HepG2 (cell line): Measurements from ENCODE around the gene SNF8. TPM values are rescaled to one million over a fixed set of nuclear protein-coding genes. Genes with fewer than 3 reads are reported as not detected.

Source experiments
- AFF4 ChIP-seq: sonication (generic); formaldehyde crosslinking; IDR thresholded peaks from 2 replicates; pipeline ENCODE4 v1.4.0; 2020; ENCODE audit warnings: missing genetic modification reagents
- ARID5B ChIP-seq: IDR thresholded peaks from 2 replicates; pipeline ENCODE4 v1.4.0; 2020; ENCODE audit warnings: mild to moderate bottlenecking, missing genetic modification reagents
- CBX5 ChIP-seq: sonication (generic); formaldehyde crosslinking; IDR thresholded peaks from 2 replicates; pipeline ENCODE4 v1.4.0; 2020; ENCODE audit warnings: missing genetic modification reagents, borderline replicate concordance
- EED ChIP-seq: sonication (generic); formaldehyde crosslinking; IDR thresholded peaks from 2 replicates; pipeline ENCODE4 v1.5.0; 2020; ENCODE audit warnings: mild to moderate bottlenecking, missing genetic modification reagents
- ETV5 ChIP-seq: IDR thresholded peaks from 2 replicates; pipeline ENCODE4 v1.6.1; 2018; ENCODE audit warnings: missing biosample characterization, missing genetic modification reagents, inconsistent platforms, borderline replicate concordance
- GMEB1 ChIP-seq: sonication (generic); formaldehyde crosslinking; IDR thresholded peaks from 2 replicates; pipeline ENCODE4 v1.5.1; 2020; ENCODE audit warnings: missing genetic modification reagents, mild to moderate bottlenecking, borderline replicate concordance
- GZF1 ChIP-seq: sonication (generic); formaldehyde crosslinking; IDR thresholded peaks from 2 replicates; pipeline ENCODE4 v1.5.1; 2020; ENCODE audit warnings: mild to moderate bottlenecking, missing genetic modification reagents
- HMG20A ChIP-seq: IDR thresholded peaks from 2 replicates; pipeline ENCODE4 v1.6.1; 2016; ENCODE audit warnings: borderline replicate concordance
- KAT7 ChIP-seq: IDR thresholded peaks from 2 replicates; pipeline ENCODE4 v1.6.1; 2018; ENCODE audit warnings: borderline replicate concordance, missing compliant biosample characterization
- MIXL1 ChIP-seq: IDR thresholded peaks from 2 replicates; pipeline ENCODE4 v1.6.1; 2016
- NR2F6 ChIP-seq, 2 experiments: IDR thresholded peaks; 2 replicates each; pipeline ENCODE4 v1.6.1; 2016; ENCODE audit warnings: antibody characterized with exemption in 1 of 2, mild to moderate bottlenecking in 1 of 2
- RCOR2 ChIP-seq: IDR thresholded peaks from 2 replicates; pipeline ENCODE4 v1.6.1; 2016; ENCODE audit warnings: missing biosample characterization, missing genetic modification reagents
- SUZ12 ChIP-seq: fragments of 150-350 bp; IDR thresholded peaks from 2 replicates; pipeline ENCODE4 v1.6.1; 2014; ENCODE audit warnings: low read depth, low read length
- ZNF205 ChIP-seq: IDR thresholded peaks from 2 replicates; pipeline ENCODE4 v1.6.1; 2018; ENCODE audit warnings: missing biosample characterization, missing genetic modification reagents
- ZNF33B ChIP-seq: sonication (generic); formaldehyde crosslinking; IDR thresholded peaks from 2 replicates; pipeline ENCODE4 v1.5.1; 2020; ENCODE audit warnings: mild to moderate bottlenecking, missing genetic modification reagents
- ZNF629 ChIP-seq: sonication (generic); formaldehyde crosslinking; conservative IDR thresholded peaks from 2 replicates; pipeline ENCODE4 v1.5.0; 2020; ENCODE audit warnings: missing genetic modification reagents
- ZNF772 ChIP-seq: sonication (generic); formaldehyde crosslinking; IDR thresholded peaks from 2 replicates; pipeline ENCODE4 v1.5.0; 2020; ENCODE audit warnings: mild to moderate bottlenecking, missing genetic modification reagents
- ZNF788 ChIP-seq: sonication (generic); formaldehyde crosslinking; IDR thresholded peaks from 2 replicates; pipeline ENCODE4 v1.5.0; 2020; ENCODE audit warnings: mild to moderate bottlenecking, missing genetic modification reagents, borderline replicate concordance
- polyA plus RNA-seq, 8 experiments: library from polyadenylated mRNA; depleted of rRNA in 3 of 8; stranded (reverse) in 7 of 8; unstranded in 1 of 8; fragments of >200 nt; fragmentation: Illumina TruSeq in 4 of 8; extraction: Trizol in 4 of 8; gene quantifications; 2 replicates each; pipeline versions ENCODE4 v1.2.1 to v1.2.3, GENCODE V29; 2011 to 2016; ENCODE audit warnings: low read depth in 4 of 8, missing spikeins in 1 of 8, mixed read lengths in 1 of 8; ENCODE audit not compliant: insufficient read depth in 1 of 8
- total RNA-seq, 5 experiments: library from RNA; depleted of rRNA; stranded (reverse); fragments of >200 nt; fragmentation: Illumina TruSeq; extraction: Trizol; gene quantifications; 2 replicates each; pipeline ENCODE4 v1.2.3, GENCODE V29; 2016; ENCODE audit warnings: low read depth in 1 of 5
- TF ChIP-seq, protein P1 (sequence below): sonication (generic); formaldehyde crosslinking; IDR thresholded peaks from 2 replicates; pipeline ENCODE4 v1.4.0; 2020; ENCODE audit warnings: missing genetic modification reagents
- TF ChIP-seq, protein P2 (sequence below): IDR thresholded peaks from 2 replicates; pipeline ENCODE4 v1.6.1; 2016; ENCODE audit warnings: low read depth, borderline replicate concordance

The SNF8 gene
- total and polyA plus RNA-seq, 2 of the 13 experiments (the other 11 are each of a cell fraction or from before 2014, with no cell fraction given) = 114 to 153 TPM

DNA sequence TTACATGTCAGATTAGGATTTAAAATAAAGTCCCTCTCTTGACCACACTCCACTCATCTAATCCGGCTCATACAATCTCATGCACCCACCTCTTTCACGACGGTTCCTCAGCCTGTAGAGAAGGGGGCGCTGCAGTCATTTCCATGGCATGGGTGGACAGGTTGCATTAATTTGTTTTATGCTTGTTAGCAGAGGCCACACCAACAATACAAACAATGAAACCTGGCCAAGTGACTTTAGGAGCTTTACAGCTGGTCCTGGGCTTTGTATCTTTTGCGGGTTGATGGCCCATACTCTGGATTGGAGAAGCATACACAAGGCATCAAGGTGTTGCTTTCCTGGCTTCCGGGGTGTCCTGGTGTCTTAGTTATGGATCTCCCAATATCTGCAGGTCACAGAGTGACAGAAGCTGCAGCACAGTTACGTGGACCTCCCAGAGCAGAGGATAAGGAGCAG, 9.7 kb upstream of the SNF8 start (continued):
- TF ChIP-seq NR2F6 (IDR thresholded peaks at IDR 0.05) = 0 out of 2 replicates have a peak, but pooled peaks have one; percentile 39
- TF ChIP-seq NR2F6 (CRISPR knock-in tag; IDR thresholded peaks at IDR 0.05) = 0 out of 2 replicates have a peak, but pooled peaks have one; percentile 21
- TF ChIP-seq, protein P1, sequence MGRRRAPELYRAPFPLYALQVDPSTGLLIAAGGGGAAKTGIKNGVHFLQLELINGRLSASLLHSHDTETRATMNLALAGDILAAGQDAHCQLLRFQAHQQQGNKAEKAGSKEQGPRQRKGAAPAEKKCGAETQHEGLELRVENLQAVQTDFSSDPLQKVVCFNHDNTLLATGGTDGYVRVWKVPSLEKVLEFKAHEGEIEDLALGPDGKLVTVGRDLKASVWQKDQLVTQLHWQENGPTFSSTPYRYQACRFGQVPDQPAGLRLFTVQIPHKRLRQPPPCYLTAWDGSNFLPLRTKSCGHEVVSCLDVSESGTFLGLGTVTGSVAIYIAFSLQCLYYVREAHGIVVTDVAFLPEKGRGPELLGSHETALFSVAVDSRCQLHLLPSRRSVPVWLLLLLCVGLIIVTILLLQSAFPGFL (CRISPR knock-in tag) = no peak
- peak; percentile 96 for TF ChIP-seq MIXL1
- peak; percentile 57; the same call in 1 of the 2 replicates for TF ChIP-seq ARID5B
- TF ChIP-seq EED (CRISPR knock-in tag) = no peak
- TF ChIP-seq GMEB1 (CRISPR knock-in tag) = peak; percentile 40; the same call in 1 of the 2 replicates
- peak; percentile 62; the same call in 1 of the 2 replicates for TF ChIP-seq ZNF205
- TF ChIP-seq ZNF772 (CRISPR knock-in tag) = peak; percentile 56; the same call in 1 of the 2 replicates
- no peak for TF ChIP-seq SUZ12
- TF ChIP-seq ZNF629 (CRISPR knock-in tag) = peak; percentile 68
- 0 out of 2 replicates have a peak, but pooled peaks have one; percentile 28 for TF ChIP-seq RCOR2
- no peak for TF ChIP-seq HMG20A (CRISPR knock-in tag)
- peak; percentile 80; the same call in 1 of the 2 replicates for TF ChIP-seq ZNF33B (CRISPR knock-in tag)
- TF ChIP-seq, protein P2, sequence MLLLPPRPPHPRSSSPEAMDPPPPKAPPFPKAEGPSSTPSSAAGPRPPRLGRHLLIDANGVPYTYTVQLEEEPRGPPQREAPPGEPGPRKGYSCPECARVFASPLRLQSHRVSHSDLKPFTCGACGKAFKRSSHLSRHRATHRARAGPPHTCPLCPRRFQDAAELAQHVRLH (CRISPR knock-in tag) = peak; percentile 70; the same call in 1 of the 2 replicates
- TF ChIP-seq ZNF788 (CRISPR knock-in tag) = 0 out of 2 replicates have a peak, but pooled peaks have one; percentile 2
- TF ChIP-seq KAT7 (CRISPR knock-in tag) = 0 out of 2 replicates have a peak, but pooled peaks have one; percentile 33
- 0 out of 2 replicates have a peak, but pooled peaks have one; percentile 31 for TF ChIP-seq AFF4 (CRISPR knock-in tag)
- no peak for TF ChIP-seq GZF1 (CRISPR knock-in tag)
- TF ChIP-seq ETV5 (CRISPR knock-in tag) = peak; percentile 61; the same call in 1 of the 2 replicates
- peak; percentile 48; the same call in 1 of the 2 replicates for TF ChIP-seq CBX5 (CRISPR knock-in tag)
